AG09319 (cell line): ENCODE data around the gene UFM1.

Experiments
- DNase-seq: peaks from one replicate; pipeline ENCODE4 v3.0.0-alpha.2; 2010; ENCODE audit warnings: low read depth; ENCODE audit errors: extremely low read depth
- CTCF ChIP-seq: IDR thresholded peaks from 2 replicates; pipeline ENCODE4 v1.5.1; 2011; ENCODE audit warnings: low read depth, mild to moderate bottlenecking, inconsistent platforms, low read length, moderate library complexity

Gene UFM1

GRCh38 chr13:38325426-38325825 lies 24.2 kb upstream of the UFM1 start:
- DNase-seq = no peak
- TF ChIP-seq CTCF = no peak

- TF ChIP-seq CTCF = no peak
- no peak for DNase-seq
Measured at GRCh38 chr13:38328699-38329098, 21.0 kb upstream of the UFM1 start.

GRCh38 chr13:38334845-38335244 lies 14.8 kb upstream of the UFM1 start:
- no peak for DNase-seq
- no peak for TF ChIP-seq CTCF

- TF ChIP-seq CTCF = no peak
- no peak for DNase-seq
Measured at GRCh38 chr13:38338089-38338488, 11.6 kb upstream of the UFM1 start.

- no peak for DNase-seq
- TF ChIP-seq CTCF = no peak
Measured at GRCh38 chr13:38340624-38341023, 9.0 kb upstream of the UFM1 start.

- no peak for DNase-seq
- no peak for TF ChIP-seq CTCF
Measured at GRCh38 chr13:38341149-38341692, 8.4 kb upstream of the UFM1 start.

GRCh38 chr13:38346764-38347163 lies 2.9 kb upstream of the UFM1 start:
- TF ChIP-seq CTCF = no peak
- no peak for DNase-seq
